Astrocyte (in vitro differentiated cells and primary cell): ENCODE results near the gene CSNK2A1.

Experiments
- EZH2 ChIP-seq: IDR thresholded peaks from 2 replicates; pipeline ENCODE4 v1.6.1; 2012; ENCODE audit warnings: mild to moderate bottlenecking, low read length, inconsistent platforms; ENCODE audit not compliant: insufficient read depth
- TF ChIP-seq, protein P1 (sequence below): IDR thresholded peaks from 2 replicates; pipeline ENCODE4 v1.5.1; 2011; ENCODE audit warnings: low read depth, mild to moderate bottlenecking, inconsistent platforms, low read length, moderate library complexity; ENCODE audit not compliant: insufficient read depth

DNA sequence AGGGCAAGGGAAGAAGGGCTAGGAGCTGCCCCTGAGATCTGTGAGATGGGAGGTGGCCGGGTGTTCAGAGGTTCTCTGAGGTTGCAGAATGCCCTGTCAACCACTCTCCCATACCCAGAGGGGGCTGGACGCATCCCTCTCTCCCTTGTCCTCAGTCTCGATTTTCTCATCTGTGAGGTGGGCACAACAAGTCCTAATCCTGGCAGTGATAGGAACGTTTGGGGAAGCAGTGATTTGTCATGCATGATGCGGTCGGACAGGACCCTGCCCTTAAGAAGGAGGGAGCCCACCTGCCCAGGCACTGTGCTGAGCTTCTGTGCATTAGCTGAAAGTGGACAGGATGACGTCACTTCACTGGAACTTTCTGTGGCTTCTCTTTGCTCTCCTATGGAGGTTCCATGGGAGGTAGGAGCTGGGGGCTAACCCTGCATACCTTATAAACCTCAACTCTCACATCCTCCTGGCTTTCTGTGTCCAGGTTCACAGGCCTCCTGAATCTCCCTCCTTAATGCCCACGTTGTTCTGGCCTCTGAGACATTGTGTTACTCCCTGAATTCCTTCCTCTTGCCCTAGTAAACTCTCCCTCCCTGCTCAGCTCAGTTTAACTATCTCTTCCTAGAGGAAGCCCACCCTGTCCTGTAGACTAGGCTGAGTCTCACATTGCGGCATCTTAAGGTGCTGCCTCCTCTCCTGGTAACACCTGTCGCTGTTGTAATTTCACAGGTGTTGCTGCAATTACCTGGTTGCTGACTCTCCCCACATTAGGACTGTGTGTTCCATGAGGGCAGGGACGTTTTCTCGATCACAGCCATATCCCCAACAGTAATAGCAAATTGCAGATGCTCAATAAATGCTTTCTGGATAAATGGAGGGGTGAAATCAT is 30.1 kb upstream of the CSNK2A1 start:
- TF ChIP-seq, protein P1, sequence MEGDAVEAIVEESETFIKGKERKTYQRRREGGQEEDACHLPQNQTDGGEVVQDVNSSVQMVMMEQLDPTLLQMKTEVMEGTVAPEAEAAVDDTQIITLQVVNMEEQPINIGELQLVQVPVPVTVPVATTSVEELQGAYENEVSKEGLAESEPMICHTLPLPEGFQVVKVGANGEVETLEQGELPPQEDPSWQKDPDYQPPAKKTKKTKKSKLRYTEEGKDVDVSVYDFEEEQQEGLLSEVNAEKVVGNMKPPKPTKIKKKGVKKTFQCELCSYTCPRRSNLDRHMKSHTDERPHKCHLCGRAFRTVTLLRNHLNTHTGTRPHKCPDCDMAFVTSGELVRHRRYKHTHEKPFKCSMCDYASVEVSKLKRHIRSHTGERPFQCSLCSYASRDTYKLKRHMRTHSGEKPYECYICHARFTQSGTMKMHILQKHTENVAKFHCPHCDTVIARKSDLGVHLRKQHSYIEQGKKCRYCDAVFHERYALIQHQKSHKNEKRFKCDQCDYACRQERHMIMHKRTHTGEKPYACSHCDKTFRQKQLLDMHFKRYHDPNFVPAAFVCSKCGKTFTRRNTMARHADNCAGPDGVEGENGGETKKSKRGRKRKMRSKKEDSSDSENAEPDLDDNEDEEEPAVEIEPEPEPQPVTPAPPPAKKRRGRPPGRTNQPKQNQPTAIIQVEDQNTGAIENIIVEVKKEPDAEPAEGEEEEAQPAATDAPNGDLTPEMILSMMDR: no peak
- no peak for TF ChIP-seq EZH2
